CD8-positive, alpha-beta memory T cell (primary cell): ENCODE results near the gene AKR1B1. TPM values are rescaled to one million over a fixed set of nuclear protein-coding genes. Genes with fewer than 3 reads are reported as not detected.

Experiments used
- CTCF ChIA-PET: fragments of 350-600 bp; sonication (Branson Sonifier 250); formaldehyde crosslinking; loops from one replicate; lab custom pipeline; 2021; ENCODE audit warnings: antibody characterized with exemption; lab: Charles Lee
- POLR2A ChIA-PET: fragments of 350-600 bp; sonication (Branson Sonifier 250); formaldehyde crosslinking; loops from one replicate; lab custom pipeline; 2021; ENCODE audit warnings: antibody characterized with exemption; lab: Charles Lee
- DNase-seq, 5 donors: peaks; one replicate each; pipeline versions ENCODE4 v3.0.0 to v3.0.0-alpha.2; 2020 to 2022; ENCODE audit warnings: mixed read lengths in 1 of 5
- H3K27ac ChIP-seq: one replicate; pipeline ENCODE4 v1.7.0; 2013; ENCODE audit warnings: low read depth, mild to moderate bottlenecking, low read length, moderate library complexity
- H3K27me3 ChIP-seq: 2 replicates; pipeline ENCODE4 v1.7.0; 2013; ENCODE audit warnings: low read length, mild to moderate bottlenecking; ENCODE audit not compliant: insufficient read depth, poor library complexity, severe bottlenecking
- H3K36me3 ChIP-seq: 2 replicates; pipeline ENCODE4 v1.7.0; 2013; ENCODE audit warnings: mild to moderate bottlenecking, low read length, moderate library complexity; ENCODE audit not compliant: insufficient read depth
- H3K4me1 ChIP-seq: 2 replicates; pipeline ENCODE4 v1.7.0; 2013; ENCODE audit warnings: mild to moderate bottlenecking, low read length, moderate library complexity; ENCODE audit not compliant: insufficient read depth
- H3K4me3 ChIP-seq: 2 replicates; pipeline ENCODE4 v1.7.0; 2013; ENCODE audit warnings: mild to moderate bottlenecking, low read length
- H3K9me3 ChIP-seq: 2 replicates; pipeline ENCODE4 v1.7.0; 2013; ENCODE audit warnings: mild to moderate bottlenecking, low read length
- H3K27ac Mint-ChIP-seq, 8 donors: one replicate each; pipeline ENCODE4 v1.8.0; 2020 to 2021; ENCODE audit warnings: mixed read lengths in 8 of 8, mild to moderate bottlenecking in 6 of 8, inconsistent platforms in 3 of 8, moderate library complexity in 3 of 8
- H3K27me3 Mint-ChIP-seq, 2 donors: one replicate each; pipeline ENCODE4 v1.8.0; 2020 to 2021; ENCODE audit warnings: mixed read lengths in 2 of 2, mild to moderate bottlenecking in 1 of 2, moderate library complexity in 1 of 2
- H3K36me3 Mint-ChIP-seq, 3 donors: one replicate each; pipeline ENCODE4 v1.8.0; 2020 to 2021; ENCODE audit warnings: mixed read lengths in 3 of 3, inconsistent platforms in 1 of 3, mild to moderate bottlenecking in 1 of 3
- H3K4me1 Mint-ChIP-seq, 3 donors: one replicate each; pipeline ENCODE4 v1.8.0; 2020 to 2021; ENCODE audit warnings: mixed read lengths in 3 of 3, inconsistent platforms in 1 of 3, mild to moderate bottlenecking in 1 of 3
- H3K4me3 Mint-ChIP-seq, 7 donors: one replicate each; pipeline ENCODE4 v1.8.0; 2020 to 2021; ENCODE audit warnings: mixed read lengths in 7 of 7, mild to moderate bottlenecking in 6 of 7, moderate library complexity in 4 of 7, inconsistent platforms in 2 of 7
- H3K9me3 Mint-ChIP-seq, 5 donors: one replicate each; pipeline ENCODE4 v1.8.0; 2020 to 2022; ENCODE audit warnings: mixed read lengths in 5 of 5, mild to moderate bottlenecking in 3 of 5, moderate library complexity in 2 of 5, inconsistent platforms in 1 of 5
- polyA plus RNA-seq: library from polyadenylated mRNA; unstranded; fragments of 300-500 nt; fragmentation: Illumina TruSeq; gene quantifications from one replicate; pipeline ENCODE4 v1.2.3, GENCODE V29; 2021
- total RNA-seq, 2 experiments: library from RNA; stranded (reverse); gene quantifications; one replicate each; pipeline ENCODE4 v1.2.3, GENCODE V29; 2021

Gene AKR1B1
- total and polyA plus RNA-seq, 3 experiments from 2014 or later = 117 to 170 (median 120) TPM

- ChIA-PET CTCF (no interaction called here), POLR2A (no interaction called here)
- no peak for DNase-seq
- peaks cover 10 to 15% (median 14%) of the 10 kb centered on the region in 3 donors for H3K4me1 Mint-ChIP-seq
- H3K36me3 ChIP-seq = no peaks in the 10 kb centered on the region
- peaks cover 5% of the 10 kb centered on the region for H3K4me1 ChIP-seq
- peaks cover 5 to 7% of the 10 kb centered on the region in 2 donors for H3K27me3 Mint-ChIP-seq
- no peaks in the 10 kb centered on the region for H3K9me3 ChIP-seq
- peaks cover 4% of the 10 kb centered on the region for H3K27me3 ChIP-seq
- no peak overlapping the region for H3K4me3 ChIP-seq
- H3K27ac ChIP-seq = no peak overlapping the region
- H3K36me3 Mint-ChIP-seq = no peaks in the 10 kb centered on the region
- H3K4me3 Mint-ChIP-seq = no peak overlapping the region
- no peak overlapping the region for H3K27ac Mint-ChIP-seq
- H3K9me3 Mint-ChIP-seq = no peaks in the 10 kb centered on the region
Observed at GRCh38 chr7:134427896-134428295, 31.0 kb downstream of the AKR1B1 start.

- Mint-ChIP-seq H3K27me3 (peaks cover 7 to 14% of the 10 kb centered on the region in 2 donors), H3K27ac (no peak overlapping the region), H3K36me3 (no peaks in the 10 kb centered on the region), H3K4me1 (no peaks in the 10 kb centered on the region), H3K9me3 (no peaks in the 10 kb centered on the region), H3K4me3 (no peak overlapping the region)
- Histone ChIP-seq H3K27me3 (peaks cover 4% of the 10 kb centered on the region), H3K27ac (no peak overlapping the region), H3K9me3 (no peaks in the 10 kb centered on the region), H3K4me1 (no peaks in the 10 kb centered on the region), H3K4me3 (no peak overlapping the region), H3K36me3 (no peaks in the 10 kb centered on the region)
- POLR2A ChIA-PET = no interaction called here
- DNase-seq = no peak
- CTCF ChIA-PET = no interaction called here
Observed at GRCh38 chr7:134425777-134426176, 33.1 kb downstream of the AKR1B1 start.

- Histone ChIP-seq H3K27me3 (no peaks in the 10 kb centered on the region), H3K36me3 (no peaks in the 10 kb centered on the region), H3K4me3 (no peak overlapping the region), H3K4me1 (no peaks in the 10 kb centered on the region), H3K9me3 (no peaks in the 10 kb centered on the region), H3K27ac (no peak overlapping the region)
- no peak overlapping the region for H3K27ac Mint-ChIP-seq
- POLR2A ChIA-PET = no interaction called here
- H3K4me3 Mint-ChIP-seq = no peak overlapping the region
- no peak for DNase-seq
- CTCF ChIA-PET = no interaction called here
- H3K27me3 Mint-ChIP-seq = peaks cover 9 to 28% of the 10 kb centered on the region in 2 donors
- no peaks in the 10 kb centered on the region for H3K4me1 Mint-ChIP-seq
- no peaks in the 10 kb centered on the region for H3K9me3 Mint-ChIP-seq
- no peaks in the 10 kb centered on the region for H3K36me3 Mint-ChIP-seq
Observed at GRCh38 chr7:134422638-134423037, 36.3 kb downstream of the AKR1B1 start.

GRCh38 chr7:134422008-134422407 is 36.9 kb downstream of the AKR1B1 start:
- ChIA-PET POLR2A (no interaction called here), CTCF (no interaction called here)
- Histone ChIP-seq H3K4me1 (no peaks in the 10 kb centered on the region), H3K9me3 (no peaks in the 10 kb centered on the region), H3K27me3 (no peaks in the 10 kb centered on the region), H3K36me3 (no peaks in the 10 kb centered on the region), H3K27ac (no peak overlapping the region), H3K4me3 (no peak overlapping the region)
- Mint-ChIP-seq H3K9me3 (no peaks in the 10 kb centered on the region), H3K36me3 (no peaks in the 10 kb centered on the region), H3K4me3 (no peak overlapping the region), H3K27me3 (peaks cover 9 to 28% of the 10 kb centered on the region in 2 donors), H3K4me1 (no peaks in the 10 kb centered on the region), H3K27ac (no peak overlapping the region)
- DNase-seq = no peak

GRCh38 chr7:134420424-134421125 is 38.3 kb downstream of the AKR1B1 start:
- CTCF ChIA-PET = interaction anchor here (1.0 kb wide), 1 partner anchor 12 kb away, joined by 3 read pairs; no protein-coding TSS in a partner anchor
- Histone ChIP-seq H3K36me3 (no peaks in the 10 kb centered on the region), H3K9me3 (no peaks in the 10 kb centered on the region), H3K27me3 (no peaks in the 10 kb centered on the region), H3K4me1 (no peaks in the 10 kb centered on the region), H3K4me3 (no peak overlapping the region), H3K27ac (no peak overlapping the region)
- Mint-ChIP-seq H3K36me3 (no peaks in the 10 kb centered on the region), H3K27ac (no peak overlapping the region), H3K4me3 (no peak overlapping the region), H3K9me3 (no peaks in the 10 kb centered on the region), H3K4me1 (no peaks in the 10 kb centered on the region), H3K27me3 (peaks cover 9 to 28% of the 10 kb centered on the region in 2 donors)
- POLR2A ChIA-PET = no interaction called here
- DNase-seq = no peak

- no peak for DNase-seq
- H3K4me1 ChIP-seq = no peaks in the 10 kb centered on the region
- Mint-ChIP-seq H3K27me3 (peaks cover 9 to 28% of the 10 kb centered on the region in 2 donors), H3K27ac (no peak overlapping the region), H3K4me3 (no peak overlapping the region), H3K9me3 (no peaks in the 10 kb centered on the region), H3K4me1 (no peaks in the 10 kb centered on the region), H3K36me3 (no peaks in the 10 kb centered on the region)
- H3K36me3 ChIP-seq = no peaks in the 10 kb centered on the region
- H3K27me3 ChIP-seq = no peaks in the 10 kb centered on the region
- no peak overlapping the region for H3K4me3 ChIP-seq
- no peaks in the 10 kb centered on the region for H3K9me3 ChIP-seq
- H3K27ac ChIP-seq = no peak overlapping the region
- POLR2A ChIA-PET = no interaction called here
- CTCF ChIA-PET = interaction anchor here (1.0 kb wide), 1 partner anchor 13 kb away, joined by 3 read pairs; no protein-coding TSS in a partner anchor
Observed at GRCh38 chr7:134419875-134420274, 39.0 kb downstream of the AKR1B1 start.

- H3K4me3 Mint-ChIP-seq = no peak overlapping the region
- Histone ChIP-seq H3K4me3 (no peak overlapping the region), H3K27ac (no peak overlapping the region), H3K9me3 (no peaks in the 10 kb centered on the region), H3K4me1 (no peaks in the 10 kb centered on the region), H3K36me3 (no peaks in the 10 kb centered on the region), H3K27me3 (no peaks in the 10 kb centered on the region)
- ChIA-PET POLR2A (no interaction called here), CTCF (no interaction called here)
- H3K27me3 Mint-ChIP-seq = peaks cover 9 to 28% of the 10 kb centered on the region in 2 donors
- DNase-seq = no peak
- no peak overlapping the region for H3K27ac Mint-ChIP-seq
- H3K4me1 Mint-ChIP-seq = no peaks in the 10 kb centered on the region
- H3K9me3 Mint-ChIP-seq = no peaks in the 10 kb centered on the region
- peaks cover 0 to 1% (median 0%) of the 10 kb centered on the region in 3 donors for H3K36me3 Mint-ChIP-seq
Observed at GRCh38 chr7:134419085-134419484, 39.8 kb downstream of the AKR1B1 start.

GRCh38 chr7:134415700-134416099 is 43.2 kb downstream of the AKR1B1 start:
- Histone ChIP-seq H3K27me3 (no peaks in the 10 kb centered on the region), H3K36me3 (no peaks in the 10 kb centered on the region), H3K9me3 (no peaks in the 10 kb centered on the region), H3K4me1 (no peaks in the 10 kb centered on the region), H3K4me3 (no peak overlapping the region), H3K27ac (no peak overlapping the region)
- ChIA-PET CTCF (no interaction called here), POLR2A (no interaction called here)
- Mint-ChIP-seq H3K27me3 (peaks cover 9 to 19% of the 10 kb centered on the region in 2 donors), H3K36me3 (peaks cover 0 to 1% (median 0%) of the 10 kb centered on the region in 3 donors), H3K4me3 (no peak overlapping the region), H3K27ac (no peak overlapping the region), H3K4me1 (no peaks in the 10 kb centered on the region), H3K9me3 (no peaks in the 10 kb centered on the region)
- no peak for DNase-seq
